B cell (primary cell): ENCODE results near the gene FBXO10. TPM values are rescaled to one million over a fixed set of nuclear protein-coding genes. Genes with fewer than 3 reads are reported as not detected.

Source experiments
- ATAC-seq: fragments of 200-7000 bp; cut with Tn5 transposase; one replicate; pipeline ENCODE4 v1.10.0; 2021; ENCODE audit warnings: low read depth, mild to moderate bottlenecking, moderate number of reproducible peaks, moderate library complexity
- CTCF ChIA-PET: fragments of 350-600 bp; sonication (Branson Sonifier 250); formaldehyde crosslinking; loops from one replicate; lab custom pipeline; 2021; ENCODE audit warnings: antibody characterized with exemption, inconsistent platforms; lab: Charles Lee
- POLR2A ChIA-PET: fragments of 350-600 bp; sonication (Branson Sonifier 250); formaldehyde crosslinking; loops from one replicate; lab custom pipeline; 2021; ENCODE audit warnings: antibody characterized with exemption; lab: Charles Lee
- DNase-seq: peaks from one replicate; pipeline ENCODE4 v3.0.0; 2013
- H2AFZ ChIP-seq: 2 replicates; pipeline ENCODE4 v1.6.1; 2012; ENCODE audit warnings: mild to moderate bottlenecking, low read depth, low read length; ENCODE audit not compliant: insufficient read depth, poor library complexity, severe bottlenecking
- H3K27ac ChIP-seq, 2 donors: 1 replicate in 1 of 2; 2 replicates in 1 of 2; pipeline ENCODE4 v1.5.1; 2012 to 2013; ENCODE audit warnings: low read length in 2 of 2, mild to moderate bottlenecking in 2 of 2, moderate library complexity in 1 of 2
- H3K27me3 ChIP-seq, 4 experiments: fragments of 200-600 bp in 1 of 4; sonication (generic) in 1 of 4; replicated peaks in 1 of 4; 1 replicate in 2 of 4; 2 replicates in 2 of 4; pipeline versions ENCODE4 v1.6.1 to v1.7.0; 2013 to 2016; ENCODE audit warnings: low read length in 3 of 4, mild to moderate bottlenecking in 2 of 4, mixed read lengths in 1 of 4, moderate library complexity in 1 of 4; ENCODE audit not compliant: insufficient read depth in 4 of 4, control insufficient read depth in 3 of 4; ENCODE audit errors: control extremely low read depth in 1 of 4
- H3K36me3 ChIP-seq, 2 experiments: replicated peaks in 1 of 2; 1 replicate in 1 of 2; 2 replicates in 1 of 2; pipeline versions ENCODE4 v1.6.1 to v1.7.1; 2013; ENCODE audit warnings: low read length in 1 of 2; ENCODE audit not compliant: insufficient read depth in 2 of 2, control insufficient read depth in 1 of 2; ENCODE audit errors: control extremely low read depth in 1 of 2, extremely low read depth in 1 of 2
- H3K4me1 ChIP-seq, 2 donors: fragments of 200-600 bp in 1 of 2; sonication (generic) in 1 of 2; 1 replicate in 1 of 2; 2 replicates in 1 of 2; pipeline versions ENCODE4 v1.5.1 to v1.6.1; 2013 to 2017; ENCODE audit warnings: low read length in 2 of 2; ENCODE audit not compliant: control insufficient read depth in 2 of 2, insufficient read depth in 2 of 2
- H3K4me2 ChIP-seq: replicated peaks from 2 replicates; pipeline ENCODE3; 2012; ENCODE audit warnings: mild to moderate bottlenecking, low read depth, low read length; ENCODE audit not compliant: poor library complexity, severe bottlenecking
- H3K4me3 ChIP-seq, 5 experiments: fragments of 200-600 bp in 1 of 5; sonication (generic) in 1 of 5; 1 replicate in 3 of 5; 2 replicates in 2 of 5; pipeline versions ENCODE4 v1.5.1 to v1.7.0; 2011 to 2016; ENCODE audit warnings: low read length in 4 of 5, mild to moderate bottlenecking in 4 of 5, low read depth in 2 of 5, control low read depth in 1 of 5, moderate library complexity in 1 of 5; ENCODE audit not compliant: insufficient read depth in 1 of 5; ENCODE audit errors: control extremely low read depth in 1 of 5, extremely low read depth in 1 of 5
- H3K79me2 ChIP-seq: fragments of 200-600 bp; sonication (generic); one replicate; pipeline ENCODE4 v1.6.0; 2016; ENCODE audit warnings: low read length; ENCODE audit not compliant: control insufficient read depth, insufficient read depth
- H3K9ac ChIP-seq: fragments of 200-600 bp; sonication (generic); 2 replicates; pipeline ENCODE4 v1.6.1; 2017; ENCODE audit warnings: mild to moderate bottlenecking, low read length, moderate library complexity
- H3K9me3 ChIP-seq, 3 donors: one replicate each; pipeline versions ENCODE4 v1.6.1 to v1.7.1; 2013; ENCODE audit warnings: low read length in 2 of 3; ENCODE audit not compliant: control insufficient read depth in 2 of 3, insufficient read depth in 1 of 3; ENCODE audit errors: control extremely low read depth in 1 of 3
- H4K20me1 ChIP-seq: 2 replicates; pipeline ENCODE4 v1.6.0; 2012; ENCODE audit warnings: mild to moderate bottlenecking, low read length; ENCODE audit not compliant: insufficient read depth, control insufficient read depth, poor library complexity, severe bottlenecking
- H3K27ac Mint-ChIP-seq: one replicate; pipeline ENCODE4 v1.8.0; 2021; ENCODE audit warnings: mixed read lengths
- H3K27me3 Mint-ChIP-seq: one replicate; pipeline ENCODE4 v1.8.0; 2021; ENCODE audit warnings: mixed read lengths
- H3K4me1 Mint-ChIP-seq: one replicate; pipeline ENCODE4 v1.8.0; 2021; ENCODE audit warnings: mixed read lengths
- H3K4me3 Mint-ChIP-seq: one replicate; pipeline ENCODE4 v1.8.0; 2021; ENCODE audit warnings: mixed read lengths
- H3K9me3 Mint-ChIP-seq: one replicate; pipeline ENCODE4 v1.8.0; 2022; ENCODE audit warnings: mixed read lengths; ENCODE audit not compliant: insufficient read depth
- CTCF ChIP-seq: fragments of 200-600 bp; IDR thresholded peaks from one replicate; pipeline ENCODE4 v1.8.0; 2022; ENCODE audit warnings: antibody characterized with exemption, mild to moderate bottlenecking
- EZH2 ChIP-seq: IDR thresholded peaks from 2 replicates; pipeline ENCODE4 v1.6.1; 2012; ENCODE audit warnings: borderline replicate concordance, low read depth, mild to moderate bottlenecking, moderate library complexity, low read length; ENCODE audit not compliant: insufficient read depth, poor library complexity, severe bottlenecking
- WGBS: methylation state at CpG from one replicate; pipeline ENCODE4 v1.1.5; 2013; ENCODE audit warnings: missing lambda C conversion rate; ENCODE audit not compliant: insufficient coverage; 5-methylcytosine and 5-hydroxymethylcytosine counted together
- intact Hi-C: fragments of 100-400 bp; cut with micrococcal nuclease; formaldehyde crosslinking; loops from one replicate; pipeline ENCODE4 v1.10.0; 2022
- polyA plus RNA-seq: library from polyadenylated mRNA; depleted of rRNA; stranded (reverse); fragments of >200 nt; gene quantifications from 2 replicates; pipeline ENCODE4 v1.2.3, GENCODE V29; 2012
- total RNA-seq, 2 donors: library from RNA; stranded (reverse); fragments of 120-200 nt in 1 of 2; gene quantifications; 1 replicate in 1 of 2; 2 replicates in 1 of 2; pipeline versions ENCODE4 v1.2.3 to v1.2.4, GENCODE V29; 2013 to 2022

Gene FBXO10
- total and polyA plus RNA-seq, 2 donors (not counting 1 experiment from before 2014, with no cell fraction given) = 18.6 to 67.3 TPM

- Mint-ChIP-seq H3K27ac (no peak overlapping the region), H3K4me3 (no peak overlapping the region), H3K9me3 (no peaks in the 10 kb centered on the region), H3K4me1 (peaks cover 10% of the 10 kb centered on the region), H3K27me3 (no peaks in the 10 kb centered on the region)
- Histone ChIP-seq H3K36me3 (peaks cover 2 to 16% of the 10 kb centered on the region in 2 experiments), H4K20me1 (no peaks in the 10 kb centered on the region), H3K4me3 (no peak overlapping the region), H3K4me2 (no peak overlapping the region), H2AFZ (no peak overlapping the region), H3K4me1 (peaks cover 0 to 4% of the 10 kb centered on the region in 2 donors), H3K79me2 (no peaks in the 10 kb centered on the region), H3K9ac (no peak overlapping the region), H3K27me3 (no peaks in the 10 kb centered on the region), H3K9me3 (no peaks in the 10 kb centered on the region), H3K27ac (no peak overlapping the region)
- no peak for DNase-seq
- POLR2A ChIA-PET = no interaction called here
- intact Hi-C loops = no loop called here
- WGBS = 80% methylated on average over 10 of the region's 12 CpGs
- CTCF ChIA-PET = interaction anchor here (0.6 kb wide), 1 partner anchor 9 kb away, joined by 3 read pairs; no protein-coding TSS in a partner anchor
- ATAC-seq = no peak
- TF ChIP-seq CTCF (no peak), EZH2 (no peak)
Measured at GRCh38 chr9:37512437-37512836, 63.7 kb downstream of the FBXO10 start.
